K562 (cell line): Measurements from ENCODE around the gene KLK14. TPM values are rescaled to one million over a fixed set of nuclear protein-coding genes. Genes with fewer than 3 reads are reported as not detected.

Experiments used
- ATAC-seq: fragments of 200-7000 bp; cut with Tn5 transposase; 3 replicates; pipeline ENCODE4 v1.9.1; 2020; ENCODE audit warnings: moderate library complexity
- BruUV-seq: library from RNA; stranded (reverse); fragments of 400-500 nt; replicated peaks from 2 replicates; lab custom pipeline; 2021; lab: Mats Ljungman, UMichigan
- CTCF ChIA-PET: fragments of 300-600 bp; formaldehyde crosslinking; extraction: SDS; loops from one replicate; lab custom pipeline; 2021; ENCODE audit warnings: low intra/inter-chr PET ratio; lab: Yijun Ruan, JAX
- POLR2A ChIA-PET: fragments of 300-600, 350-650 bp; sonication (Branson Sonifier 250); formaldehyde crosslinking; extraction: SDS; loops from one replicate; lab custom pipeline; 2021; ENCODE audit warnings: antibody characterized with exemption, inconsistent platforms; lab: Yijun Ruan, JAX
- DNase-seq, 4 experiments: peaks; one replicate each; pipeline versions ENCODE4 v3.0.0 to v3.0.0-alpha.2; 2011 to 2018; ENCODE audit warnings: low spot score in 3 of 4, mixed read lengths in 3 of 4; ENCODE audit errors: extremely low read depth in 1 of 4
- FAIRE-seq: peaks from 2 replicates; lab custom pipeline; 2011; peaks lifted over from hg19 to GRCh38; lab: Jason Lieb, UNC
- H2AFZ ChIP-seq: 2 replicates; pipeline ENCODE4 v1.6.0; 2011; ENCODE audit warnings: low read depth, low read length, control low read depth, inconsistent platforms
- H3K27ac ChIP-seq: fragments of 200-600 bp; 3 replicates; pipeline ENCODE4 v1.8.0; 2011; ENCODE audit warnings: low read depth, mild to moderate bottlenecking, control low read depth, inconsistent platforms, low read length, moderate library complexity, mixed read lengths; ENCODE audit errors: extremely low read depth
- H3K27me3 ChIP-seq, 2 experiments: fragments of 300-600 bp in 1 of 2; 2 replicates in 1 of 2; 3 replicates in 1 of 2; pipeline versions ENCODE4 v1.6.0 to v1.8.0; 2011; ENCODE audit warnings: inconsistent platforms in 2 of 2, low read length in 2 of 2, mild to moderate bottlenecking in 1 of 2, mixed read lengths in 1 of 2, moderate library complexity in 1 of 2; ENCODE audit not compliant: control insufficient read depth in 2 of 2, insufficient read depth in 2 of 2
- H3K36me3 ChIP-seq: fragments of 300-600 bp; 3 replicates; pipeline ENCODE4 v1.8.0; 2011; ENCODE audit warnings: mild to moderate bottlenecking, low read length, inconsistent platforms; ENCODE audit not compliant: control insufficient read depth, insufficient read depth
- H3K4me1 ChIP-seq, 2 experiments: fragments of 200-600 bp in 1 of 2; replicated peaks in 1 of 2; 2 replicates in 1 of 2; 3 replicates in 1 of 2; pipeline versions ENCODE4 v1.5.1 to v1.8.0; 2011; ENCODE audit warnings: inconsistent platforms in 2 of 2, low read length in 2 of 2, mild to moderate bottlenecking in 1 of 2, mixed read lengths in 1 of 2, moderate library complexity in 1 of 2; ENCODE audit not compliant: control insufficient read depth in 2 of 2, insufficient read depth in 2 of 2
- H3K4me2 ChIP-seq: 2 replicates; pipeline ENCODE4 v1.6.1; 2011; ENCODE audit warnings: low read length, control low read depth, inconsistent platforms, mixed read lengths; ENCODE audit not compliant: insufficient read depth
- H3K4me3 ChIP-seq: fragments of 200-600 bp; sonication (generic), shearing (Covaris generic); 2 replicates; pipeline ENCODE4 v1.5.1; 2016; ENCODE audit warnings: control low read depth, inconsistent platforms
- H3K79me2 ChIP-seq: fragments of 200-600 bp; 3 replicates; pipeline ENCODE4 v1.8.0; 2011; ENCODE audit warnings: low read length, inconsistent platforms; ENCODE audit not compliant: control insufficient read depth, insufficient read depth
- H3K9ac ChIP-seq, 2 experiments: 2 replicates each; pipeline versions ENCODE4 v1.6.0 to v1.6.1; 2011; ENCODE audit warnings: low read depth in 2 of 2, low read length in 2 of 2, control low read depth in 1 of 2, inconsistent platforms in 1 of 2, mild to moderate bottlenecking in 1 of 2, mixed read lengths in 1 of 2; ENCODE audit not compliant: insufficient read depth in 1 of 2
- H3K9me1 ChIP-seq: one replicate; pipeline ENCODE4 v1.6.0; 2011; ENCODE audit warnings: inconsistent platforms, mild to moderate bottlenecking, low read length, moderate library complexity; ENCODE audit not compliant: control insufficient read depth, insufficient read depth
- H3K9me3 ChIP-seq: replicated peaks from 2 replicates; pipeline ENCODE4 v1.5.1; 2011; ENCODE audit warnings: low read depth, low read length, inconsistent platforms; ENCODE audit not compliant: control insufficient read depth, insufficient read depth
- H4K20me1 ChIP-seq: replicated peaks from 2 replicates; pipeline ENCODE4 v1.6.1; 2011; ENCODE audit warnings: low read length, inconsistent platforms, mixed read lengths; ENCODE audit not compliant: control insufficient read depth, insufficient read depth
- DLX4 ChIP-seq: fragments of 250-450 bp; sonication (Bioruptor Pico); IDR thresholded peaks from 2 replicates; pipeline ENCODE4 v1.6.1; 2021; ENCODE audit warnings: mild to moderate bottlenecking
- PRPF4 ChIP-seq: fragments of 200-400 bp; formaldehyde crosslinking; IDR thresholded peaks from one replicate; pipeline ENCODE4 v1.6.1; 2017; ENCODE audit warnings: low read length, low read depth, mild to moderate bottlenecking; ENCODE audit not compliant: insufficient read depth, poor library complexity, severe bottlenecking
- SAFB ChIP-seq: fragments of 200-400 bp; formaldehyde crosslinking; IDR thresholded peaks from 2 replicates; pipeline ENCODE4 v1.6.1; 2017; ENCODE audit warnings: low read depth, low read length, borderline replicate concordance
- ZFP36 ChIP-seq: fragments of 150-350 bp; IDR thresholded peaks from 2 replicates; pipeline ENCODE4 v1.6.1; 2018; ENCODE audit warnings: low read length, low read depth; ENCODE audit not compliant: partially characterized antibody
- ZNF766 ChIP-seq: fragments of 200-800 bp; sonication (Bioruptor generic); conservative IDR thresholded peaks from 2 replicates; pipeline ENCODE4 v1.6.1; 2016; ENCODE audit warnings: missing genetic modification characterization, missing compliant biosample characterization
- WGBS: fragments of 100-300 bp; shearing (Covaris generic); methylation state at CpG from one replicate; pipeline ENCODE4 v1.1.6; 2016; ENCODE audit warnings: low coverage, mixed read lengths; ENCODE audit not compliant: insufficient coverage; ENCODE audit errors: missing lambda C conversion rate; 5-methylcytosine and 5-hydroxymethylcytosine counted together
- in situ Hi-C: fragments of 300-500 bp; cut with MboI; formaldehyde crosslinking; loops from 4 replicates; pipeline ENCODE4 v1.15.0; 2018; ENCODE audit warnings: inconsistent platforms, mixed read lengths
- intact Hi-C: fragments of 100-400 bp; cut with micrococcal nuclease; formaldehyde crosslinking; loops from 2 replicates; pipeline ENCODE4 v1.14.2; 2022
- polyA plus RNA-seq, 8 experiments: library from polyadenylated mRNA; depleted of rRNA in 4 of 8; stranded (reverse) in 5 of 8; unstranded in 3 of 8; fragments of >200 nt; fragmentation: Nextera tagmentation in 2 of 8; fragmentation: Illumina TruSeq in 1 of 8; extraction: Ambion mirVana in 2 of 8; extraction: Trizol in 1 of 8; gene quantifications; 2 replicates each; pipeline versions ENCODE4 v1.2.1 to v1.2.3, GENCODE V29; 2011 to 2014; ENCODE audit warnings: inconsistent platforms in 1 of 8, missing spikeins in 1 of 8
- total RNA-seq, 7 experiments: library from RNA; depleted of rRNA in 6 of 7; stranded (reverse); fragments of >200 nt in 6 of 7; fragmentation: Illumina TruSeq in 2 of 7; extraction: Trizol in 2 of 7; gene quantifications; 2 replicates each; pipeline versions ENCODE4 v1.2.1 to v1.2.3, GENCODE V29; 2011 to 2021; ENCODE audit warnings: low replicate concordance in 1 of 7
- TF ChIP-seq, protein P1 (sequence below): fragments of 250-450 bp; sonication (Bioruptor Pico); IDR thresholded peaks from 2 replicates; pipeline ENCODE4 v1.5.0; 2021; ENCODE audit warnings: mild to moderate bottlenecking, borderline replicate concordance

The KLK14 gene
- total and polyA plus RNA-seq, 9 of the 15 experiments (the other 6 are each of a cell fraction or from before 2014, with no cell fraction given) = not detected

- POLR2A ChIA-PET = interaction anchor here (1.1 to 1.5 kb wide), 2 partner anchors 9 kb away, joined by 3 to 5 read pairs; partner anchors contain the start of gene KLK12
- FAIRE-seq = no peak
- WGBS = 3% methylated on average over 9 of the region's 9 CpGs
These were observed 39.2 kb downstream of the KLK14 start for GRCh38 chr19:51043497-51043896.

More at GRCh38 chr19:51043497-51043896, 39.2 kb downstream of the KLK14 start:
- BruUV-seq = no TSS peak
- no peaks in the 10 kb centered on the region for H3K9me3 ChIP-seq
- H2AFZ ChIP-seq = no peak overlapping the region
- in situ Hi-C loops = no loop called here
- no peaks in the 10 kb centered on the region for H3K36me3 ChIP-seq
- no peaks in the 10 kb centered on the region for H4K20me1 ChIP-seq
- intact Hi-C loops = no loop called here
- no peak overlapping the region for H3K4me2 ChIP-seq
- ATAC-seq = no peak
- DNase-seq = no peak
- H3K27me3 ChIP-seq = peaks cover 15 to 17% of the 10 kb centered on the region in 2 experiments; a peak in 3 of 5 replicates
- no peaks in the 10 kb centered on the region for H3K9me1 ChIP-seq
- no peak for TF ChIP-seq PRPF4
- 0 out of 2 replicates have a peak, but pooled peaks have one; percentile 39 for TF ChIP-seq ZNF766
- TF ChIP-seq, protein P1, sequence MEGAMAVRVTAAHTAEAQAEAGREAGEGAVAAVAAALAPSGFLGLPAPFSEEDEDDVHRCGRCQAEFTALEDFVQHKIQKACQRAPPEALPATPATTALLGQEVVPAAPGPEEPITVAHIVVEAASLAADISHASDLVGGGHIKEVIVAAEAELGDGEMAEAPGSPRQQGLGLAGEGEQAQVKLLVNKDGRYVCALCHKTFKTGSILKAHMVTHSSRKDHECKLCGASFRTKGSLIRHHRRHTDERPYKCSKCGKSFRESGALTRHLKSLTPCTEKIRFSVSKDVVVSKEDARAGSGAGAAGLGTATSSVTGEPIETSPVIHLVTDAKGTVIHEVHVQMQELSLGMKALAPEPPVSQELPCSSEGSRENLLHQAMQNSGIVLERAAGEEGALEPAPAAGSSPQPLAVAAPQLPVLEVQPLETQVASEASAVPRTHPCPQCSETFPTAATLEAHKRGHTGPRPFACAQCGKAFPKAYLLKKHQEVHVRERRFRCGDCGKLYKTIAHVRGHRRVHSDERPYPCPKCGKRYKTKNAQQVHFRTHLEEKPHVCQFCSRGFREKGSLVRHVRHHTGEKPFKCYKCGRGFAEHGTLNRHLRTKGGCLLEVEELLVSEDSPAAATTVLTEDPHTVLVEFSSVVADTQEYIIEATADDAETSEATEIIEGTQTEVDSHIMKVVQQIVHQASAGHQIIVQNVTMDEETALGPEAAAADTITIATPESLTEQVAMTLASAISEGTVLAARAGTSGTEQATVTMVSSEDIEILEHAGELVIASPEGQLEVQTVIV (CRISPR knock-in tag) = no peak
- TF ChIP-seq DLX4 (CRISPR knock-in tag) = no peak
- TF ChIP-seq SAFB = no peak
- TF ChIP-seq ZFP36 = peak; percentile 84
- no peak overlapping the region for H3K4me3 ChIP-seq
- H3K9ac ChIP-seq = no peak overlapping the region
- no peaks in the 10 kb centered on the region for H3K79me2 ChIP-seq
- no peaks in the 10 kb centered on the region for H3K4me1 ChIP-seq
- no peak overlapping the region for H3K27ac ChIP-seq
- CTCF ChIA-PET = no interaction called here
